PC-9 (cell line): ENCODE results near the gene ENO2. TPM values are rescaled to one million over a fixed set of nuclear protein-coding genes. Genes with fewer than 3 reads are reported as not detected.
A peak's percentile ranks its signal among the peaks of the same experiment; 100 is the strongest.

Source experiments
- BruUV-seq: library from RNA; stranded (reverse); fragments of 400-500 nt; replicated peaks from 2 replicates; lab custom pipeline; 2021; lab: Mats Ljungman, UMichigan
- CTCF ChIA-PET: fragments of 300-600 bp; sonication (Branson Sonifier 250); formaldehyde crosslinking; loops from one replicate; lab custom pipeline; 2022; ENCODE audit warnings: antibody characterized with exemption; lab: Charles Lee
- POLR2A ChIA-PET: fragments of 300-600 bp; sonication (Branson Sonifier 250); formaldehyde crosslinking; loops from one replicate; lab custom pipeline; 2022; ENCODE audit warnings: antibody characterized with exemption; ENCODE audit not compliant: unreplicated experiment; lab: Charles Lee
- DNase-seq, 2 experiments: peaks; one replicate each; pipeline versions ENCODE4 v3.0.0 to v3.0.0-alpha.2; 2015 to 2022; ENCODE audit warnings: mixed read lengths in 1 of 2
- H2AFZ ChIP-seq: fragments of 200-600 bp; sonication (generic); 2 replicates; pipeline ENCODE4 v1.8.1; 2017; ENCODE audit warnings: antibody characterized with exemption
- H3F3A ChIP-seq: fragments of 200-600 bp; sonication (generic); 2 replicates; pipeline ENCODE4 v1.8.1; 2017; ENCODE audit warnings: antibody characterized with exemption, mild to moderate bottlenecking, low read depth; ENCODE audit not compliant: insufficient read depth
- H3K27ac ChIP-seq: fragments of 200-600 bp; sonication (generic); 2 replicates; pipeline ENCODE4 v1.6.1; 2016; ENCODE audit warnings: mixed run types
- H3K27me3 ChIP-seq: fragments of 200-600 bp; sonication (generic); 2 replicates; pipeline ENCODE4 v1.6.1; 2016; ENCODE audit warnings: low read depth, mixed run types; ENCODE audit not compliant: insufficient read depth
- H3K36me3 ChIP-seq: fragments of 200-600 bp; sonication (generic); 2 replicates; pipeline ENCODE4 v1.6.1; 2016; ENCODE audit warnings: low read depth, mixed run types
- H3K4me1 ChIP-seq: fragments of 200-600 bp; sonication (generic); replicated peaks from 2 replicates; pipeline ENCODE4 v1.6.1; 2016; ENCODE audit warnings: mixed run types; ENCODE audit not compliant: insufficient read depth
- H3K4me2 ChIP-seq: fragments of 200-600 bp; sonication (generic); 2 replicates; pipeline ENCODE4 v1.6.1; 2017; ENCODE audit warnings: mixed run types
- H3K4me3 ChIP-seq: fragments of 200-600 bp; sonication (generic); 2 replicates; pipeline ENCODE4 v1.6.1; 2016; ENCODE audit warnings: mixed run types
- H3K79me2 ChIP-seq: fragments of 200-600 bp; sonication (generic); 2 replicates; pipeline ENCODE4 v1.6.1; 2017; ENCODE audit warnings: low read depth, mixed run types
- H3K9me2 ChIP-seq: fragments of 200-600 bp; sonication (generic); 2 replicates; pipeline ENCODE4 v1.8.1; 2017; ENCODE audit warnings: mild to moderate bottlenecking; ENCODE audit not compliant: insufficient read depth
- H3K9me3 ChIP-seq: fragments of 200-600 bp; sonication (generic); 2 replicates; pipeline ENCODE4 v1.8.1; 2016; ENCODE audit warnings: low read depth; ENCODE audit not compliant: insufficient read depth
- H4K20me1 ChIP-seq: fragments of 200-600 bp; sonication (generic); 2 replicates; pipeline ENCODE4 v1.8.1; 2017; ENCODE audit not compliant: insufficient read depth
- CTCF ChIP-seq: fragments of 200-600 bp; sonication (generic); conservative IDR thresholded peaks from 2 replicates; pipeline ENCODE4 v1.6.1; 2017; ENCODE audit warnings: mixed run types, antibody characterized with exemption, mild to moderate bottlenecking, moderate library complexity
- EZH2 ChIP-seq: fragments of 200-600 bp; sonication (generic); IDR thresholded peaks from 2 replicates; pipeline ENCODE4 v1.8.0; 2017; ENCODE audit warnings: antibody characterized with exemption, low read depth
- intact Hi-C: fragments of 100-400 bp; cut with micrococcal nuclease; formaldehyde crosslinking; loops from one replicate; pipeline ENCODE4 v1.10.0; 2022; ENCODE audit not compliant: unreplicated experiment
- total RNA-seq: library from RNA; stranded (reverse); gene quantifications from 2 replicates; pipeline ENCODE4 v1.2.3, GENCODE V29; 2021

The ENO2 gene
- total RNA-seq, 1 experiment from 2014 or later: 38.8 TPM

GRCh38 chr12:6948873-6949594 is 34.7 kb downstream of the ENO2 start:
- peaks cover 25% of the 10 kb centered on the region for H3F3A ChIP-seq
- H3K27me3 ChIP-seq: no peaks in the 10 kb centered on the region
- peaks cover 28% of the 10 kb centered on the region; the same call in 1 of the 2 replicates for H3K79me2 ChIP-seq
- no peak overlapping the region for H3K4me3 ChIP-seq
- no peak overlapping the region for H3K4me2 ChIP-seq
- intact Hi-C loops: no loop called here
- H2AFZ ChIP-seq: no peak overlapping the region
- CTCF ChIA-PET: no interaction called here
- POLR2A ChIA-PET: no interaction called here
- TF ChIP-seq EZH2 (no peak), CTCF (no peak)
- no TSS peak for BruUV-seq
- no peaks in the 10 kb centered on the region for H3K9me3 ChIP-seq
- H3K36me3 ChIP-seq: no peaks in the 10 kb centered on the region
- no peaks in the 10 kb centered on the region for H4K20me1 ChIP-seq
- DNase-seq: no peak
- H3K4me1 ChIP-seq: peaks cover 20% of the 10 kb centered on the region
- no peak overlapping the region for H3K27ac ChIP-seq
- no peaks in the 10 kb centered on the region for H3K9me2 ChIP-seq

DNA sequence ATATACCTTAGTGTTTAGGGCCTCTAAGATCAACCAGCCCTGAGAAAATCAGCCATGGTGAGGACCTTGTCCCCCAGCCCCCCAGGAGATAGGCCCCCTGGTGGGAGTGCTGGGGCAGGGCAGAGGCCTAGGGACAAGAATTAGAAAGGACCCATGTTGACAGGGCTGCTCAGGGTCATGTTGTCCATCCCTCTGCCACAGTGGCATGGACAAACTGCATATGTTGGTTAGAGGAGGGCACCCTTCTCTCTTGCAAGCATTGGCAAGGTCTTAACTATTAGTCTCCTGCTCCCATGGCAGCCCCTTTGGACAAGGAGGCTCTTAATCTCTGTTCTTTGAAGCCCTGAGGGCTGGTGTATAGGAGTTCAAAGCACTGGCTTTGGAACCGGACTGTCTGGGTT is 36.0 kb downstream of the ENO2 start:
- Histone ChIP-seq H3K79me2 (peaks cover 22% of the 10 kb centered on the region; the same call in 1 of the 2 replicates), H3K4me1 (peaks cover 13% of the 10 kb centered on the region), H3K27ac (no peak overlapping the region), H2AFZ (no peak overlapping the region), H3K9me3 (no peaks in the 10 kb centered on the region), H3K27me3 (no peaks in the 10 kb centered on the region), H4K20me1 (no peaks in the 10 kb centered on the region), H3K9me2 (no peaks in the 10 kb centered on the region), H3F3A (peaks cover 13% of the 10 kb centered on the region; the same call in 1 of the 2 replicates), H3K4me3 (no peak overlapping the region), H3K4me2 (no peak overlapping the region), H3K36me3 (no peaks in the 10 kb centered on the region)
- TF ChIP-seq EZH2: no peak
- TF ChIP-seq CTCF: peak; percentile 48; the same call in 1 of the 2 replicates
- intact Hi-C loops: no loop called here
- ChIA-PET POLR2A (no interaction called here), CTCF (interaction anchor here (0.6 kb wide), 1 partner anchor 25 kb away, joined by 3 read pairs; no protein-coding TSS in a partner anchor)
- no TSS peak for BruUV-seq
- DNase-seq: no peak

DNA sequence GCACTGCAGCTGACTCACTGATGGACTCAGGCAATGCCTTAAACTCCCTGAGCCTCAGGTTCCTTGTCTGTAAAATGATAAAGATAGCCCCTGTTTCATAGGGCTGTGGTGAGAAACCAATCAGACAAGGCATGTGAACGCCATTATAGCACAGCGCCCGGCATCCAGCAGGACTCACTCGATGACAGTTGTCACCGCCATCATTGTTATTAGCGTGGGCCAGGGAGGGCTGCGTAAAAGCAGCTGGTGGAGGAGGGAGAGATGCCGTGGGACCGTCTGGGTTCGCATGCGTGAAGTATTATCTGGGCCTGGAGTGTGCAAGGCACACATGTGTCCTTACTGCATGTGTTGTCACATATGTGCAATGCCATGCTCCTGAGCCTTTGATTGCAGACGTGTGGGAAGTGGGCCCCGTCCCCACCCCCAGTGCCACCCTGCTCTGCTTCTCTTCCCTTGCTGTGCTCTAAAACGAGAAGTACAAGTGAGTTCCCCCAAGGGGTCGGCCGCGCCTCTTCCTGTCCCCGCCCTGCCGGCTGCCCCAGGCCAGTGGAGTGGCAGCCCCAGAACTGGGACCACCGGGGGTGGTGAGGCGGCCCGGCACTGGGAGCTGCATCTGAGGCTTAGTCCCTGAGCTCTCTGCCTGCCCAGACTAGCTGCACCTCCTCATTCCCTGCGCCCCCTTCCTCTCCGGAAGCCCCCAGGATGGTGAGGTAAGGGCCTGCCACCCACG is 36.6 kb downstream of the ENO2 start, which contains the start of gene PTPN6:
PTPN6 (plus strand) TSS at position 546 of the 730 bp plus-strand sequence; CDS start at position 703, 157 bp downstream.
- no TSS peak for BruUV-seq
- POLR2A ChIA-PET: no interaction called here
- Histone ChIP-seq H3K4me3 (no peak within 1 kb of the TSS), H3K4me2 (no peak within 1 kb of the TSS), H3K36me3 (no peaks in the 10 kb centered on the region), H3K79me2 (peaks cover 17% of the 10 kb centered on the region; the same call in 1 of the 2 replicates), H3K4me1 (peaks cover 7% of the 10 kb centered on the region), H3K27me3 (no peaks in the 10 kb centered on the region), H3K9me3 (no peaks in the 10 kb centered on the region), H4K20me1 (no peaks in the 10 kb centered on the region), H2AFZ (no peak within 1 kb of the TSS), H3F3A (peaks cover 8% of the 10 kb centered on the region; the same call in 1 of the 2 replicates), H3K9me2 (no peaks in the 10 kb centered on the region), H3K27ac (no peak within 1 kb of the TSS)
- no peak for DNase-seq
- CTCF ChIA-PET: no interaction called here
- intact Hi-C loops: no loop called here
- TF ChIP-seq EZH2 (no peak), CTCF (no peak)
